MCF 10A (cell line): ENCODE results near the gene EPN2. TPM values are rescaled to one million over a fixed set of nuclear protein-coding genes. Genes with fewer than 3 reads are reported as not detected.

ENCODE experiments used
- BruUV-seq: library from RNA; stranded (reverse); fragments of 400-500 nt; replicated peaks from 2 replicates; lab custom pipeline; 2021; lab: Mats Ljungman, UMichigan
- CTCF ChIA-PET: fragments of 300-600 bp; sonication (Branson Sonifier 250); formaldehyde crosslinking; extraction: SDS; loops from one replicate; lab custom pipeline; 2021; ENCODE audit warnings: antibody characterized with exemption, inconsistent platforms; lab: Yijun Ruan, JAX
- POLR2A ChIA-PET: fragments of 300-600, 350-650 bp; sonication (Branson Sonifier 250); formaldehyde crosslinking; extraction: SDS; loops from one replicate; lab custom pipeline; 2020; ENCODE audit warnings: antibody characterized with exemption, inconsistent platforms; lab: Yijun Ruan, JAX
- DNase-seq: peaks from one replicate; pipeline ENCODE4 v3.0.0-alpha.2; 2018; ENCODE audit not compliant: unreplicated experiment
- H3K27ac Mint-ChIP-seq: one replicate; pipeline ENCODE4 v1.8.0; 2022; ENCODE audit warnings: mild to moderate bottlenecking, low read depth, mixed read lengths; ENCODE audit not compliant: unreplicated experiment
- H3K27me3 Mint-ChIP-seq: one replicate; pipeline ENCODE4 v1.8.0; 2022; ENCODE audit warnings: mixed read lengths; ENCODE audit not compliant: insufficient read depth, unreplicated experiment
- H3K36me3 Mint-ChIP-seq: one replicate; pipeline ENCODE4 v1.8.0; 2022; ENCODE audit warnings: mild to moderate bottlenecking, moderate library complexity, mixed read lengths; ENCODE audit not compliant: insufficient read depth, unreplicated experiment
- H3K4me1 Mint-ChIP-seq: one replicate; pipeline ENCODE4 v1.8.0; 2022; ENCODE audit warnings: mixed read lengths; ENCODE audit not compliant: insufficient read depth, unreplicated experiment
- H3K4me3 Mint-ChIP-seq: one replicate; pipeline ENCODE4 v1.8.0; 2022; ENCODE audit warnings: mild to moderate bottlenecking, moderate library complexity, mixed read lengths; ENCODE audit not compliant: unreplicated experiment
- H3K9me3 Mint-ChIP-seq: one replicate; pipeline ENCODE4 v1.8.0; 2022; ENCODE audit warnings: mixed read lengths; ENCODE audit not compliant: unreplicated experiment
- CTCF ChIP-seq: fragments of 200-600 bp; IDR thresholded peaks from one replicate; pipeline ENCODE4 v1.8.0; 2022; ENCODE audit warnings: antibody characterized with exemption, mild to moderate bottlenecking; ENCODE audit not compliant: unreplicated experiment
- intact Hi-C: fragments of 100-400 bp; cut with micrococcal nuclease; formaldehyde crosslinking; loops from 2 replicates; pipeline ENCODE4 v1.14.1; 2022
- total RNA-seq: library from RNA; stranded (reverse); gene quantifications from 2 replicates; pipeline ENCODE4 v1.2.3, GENCODE V29; 2022

Gene EPN2
- total RNA-seq, 1 experiment from 2014 or later = 35.1 TPM

- Mint-ChIP-seq H3K27me3 (no peaks in the 10 kb centered on the region), H3K4me3 (no peak overlapping the region), H3K27ac (no peak overlapping the region)
Measured at GRCh38 chr17:19247473-19247872, 10.3 kb downstream of the EPN2 start.

GRCh38 chr17:19248151-19248927 is 11.2 kb downstream of the EPN2 start:
- no peak overlapping the region for H3K4me3 Mint-ChIP-seq
- no peaks in the 10 kb centered on the region for H3K27me3 Mint-ChIP-seq
- intact Hi-C loops = no loop called here
- no peaks in the 10 kb centered on the region for H3K9me3 Mint-ChIP-seq
- H3K36me3 Mint-ChIP-seq = peaks cover 12% of the 10 kb centered on the region
- DNase-seq = no peak
- ChIA-PET POLR2A (interaction anchor here (0.5 to 1.8 kb wide), 3 partner anchors 10 to 393 kb away, joined by 3 to 13 read pairs (median 4); partner anchors contain the start of gene EPN2), CTCF (interaction anchor here (0.9 to 1.0 kb wide), 2 partner anchors 9 to 17 kb away, joined by 4 to 6 read pairs; no protein-coding TSS in a partner anchor)
- TF ChIP-seq CTCF = no peak
- BruUV-seq = no TSS peak
- no peak overlapping the region for H3K27ac Mint-ChIP-seq
- peaks cover 32% of the 10 kb centered on the region for H3K4me1 Mint-ChIP-seq

More at GRCh38 chr17:19247473-19247872, 10.3 kb downstream of the EPN2 start:
- no peak for DNase-seq
- intact Hi-C loops = no loop called here
- peaks cover 34% of the 10 kb centered on the region for H3K4me1 Mint-ChIP-seq
- no peaks in the 10 kb centered on the region for H3K9me3 Mint-ChIP-seq
- POLR2A ChIA-PET = interaction anchor here (0.5 to 1.8 kb wide), 3 partner anchors 9 to 392 kb away, joined by 3 to 13 read pairs (median 4); partner anchors contain the start of gene EPN2
- no TSS peak for BruUV-seq
- CTCF ChIA-PET = interaction anchor here (0.6 to 1.0 kb wide), 4 partner anchors 9 to 159 kb away, joined by 3 to 5 read pairs (median 4); partner anchors contain the start of gene B9D1
- H3K36me3 Mint-ChIP-seq = peaks cover 9% of the 10 kb centered on the region
- TF ChIP-seq CTCF = no peak

GRCh38 chr17:19248928-19249574 is 11.9 kb downstream of the EPN2 start:
- Mint-ChIP-seq H3K9me3 (no peaks in the 10 kb centered on the region), H3K36me3 (peaks cover 12% of the 10 kb centered on the region), H3K27me3 (no peaks in the 10 kb centered on the region), H3K4me3 (no peak overlapping the region), H3K27ac (no peak overlapping the region), H3K4me1 (peaks cover 27% of the 10 kb centered on the region)
- intact Hi-C loops = no loop called here
- CTCF ChIA-PET = interaction anchor here (0.9 to 1.0 kb wide), 2 partner anchors 16 to 114 kb away, joined by 3 to 6 read pairs; partner anchors contain the start of gene B9D1
- BruUV-seq = no TSS peak
- DNase-seq = no peak
- POLR2A ChIA-PET = no interaction called here
- no peak for TF ChIP-seq CTCF

GRCh38 chr17:19249681-19250080 is 12.5 kb downstream of the EPN2 start:
- Mint-ChIP-seq H3K9me3 (no peaks in the 10 kb centered on the region), H3K4me3 (no peak overlapping the region), H3K27me3 (no peaks in the 10 kb centered on the region), H3K36me3 (peaks cover 12% of the 10 kb centered on the region), H3K27ac (no peak overlapping the region), H3K4me1 (peaks cover 27% of the 10 kb centered on the region)
- TF ChIP-seq CTCF = no peak
- intact Hi-C loops = no loop called here
- ChIA-PET POLR2A (no interaction called here), CTCF (interaction anchor here (1.0 kb wide), 2 partner anchors 11 to 113 kb away, joined by 3 read pairs; partner anchors contain the start of gene B9D1)
- BruUV-seq = no TSS peak
- DNase-seq = no peak
